NCI-H1105 treated with DMSO at 0.1 percent for 48 hours (cell line): Measurements from ENCODE around the gene IQGAP2.

Experiments used
- DNase-seq: peaks from one replicate; lab custom pipeline; 2025; lab: John Stamatoyannopoulos, UW

IQGAP2 gene

DNA sequence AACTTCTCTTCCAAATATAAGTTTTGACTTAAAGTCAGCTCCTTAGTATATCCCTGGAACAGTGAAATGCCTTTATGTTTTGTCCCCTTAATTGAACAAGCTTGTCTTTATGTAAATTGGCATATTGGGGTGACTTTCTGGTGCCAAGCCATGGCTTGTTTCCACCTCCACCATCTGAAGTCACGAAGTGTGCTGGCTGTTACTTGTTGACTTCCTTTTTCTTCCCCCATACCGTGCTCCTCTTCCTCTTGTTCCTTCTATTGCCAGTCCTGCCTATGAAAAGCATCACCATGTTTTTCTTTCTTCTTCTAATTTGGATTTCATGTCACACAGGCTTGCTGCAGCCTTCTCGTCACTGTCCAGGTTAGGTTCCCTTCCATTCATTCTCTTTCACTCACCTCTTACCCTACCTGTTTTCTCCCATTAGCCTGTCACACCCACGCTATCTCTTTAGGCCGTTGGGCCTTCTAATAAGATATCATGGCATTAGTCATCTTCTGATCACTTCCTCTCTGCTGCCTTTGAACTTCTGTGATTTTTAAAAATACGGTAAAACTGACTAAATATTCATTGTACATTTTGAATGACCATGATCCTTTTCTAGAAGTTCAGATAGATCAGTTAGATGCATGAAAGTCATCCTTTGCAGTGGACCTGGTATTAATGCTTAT, 48.1 kb downstream of the IQGAP2 start:
- no peak for DNase-seq

GRCh38 chr5:76455531-76456133, 52.5 kb downstream of the IQGAP2 start:
- DNase-seq: no peak

GRCh38 chr5:76456258-76456657, 53.2 kb downstream of the IQGAP2 start:
- DNase-seq: no peak

- no peak for DNase-seq
Measured at GRCh38 chr5:76457674-76458485, 54.8 kb downstream of the IQGAP2 start.

DNA sequence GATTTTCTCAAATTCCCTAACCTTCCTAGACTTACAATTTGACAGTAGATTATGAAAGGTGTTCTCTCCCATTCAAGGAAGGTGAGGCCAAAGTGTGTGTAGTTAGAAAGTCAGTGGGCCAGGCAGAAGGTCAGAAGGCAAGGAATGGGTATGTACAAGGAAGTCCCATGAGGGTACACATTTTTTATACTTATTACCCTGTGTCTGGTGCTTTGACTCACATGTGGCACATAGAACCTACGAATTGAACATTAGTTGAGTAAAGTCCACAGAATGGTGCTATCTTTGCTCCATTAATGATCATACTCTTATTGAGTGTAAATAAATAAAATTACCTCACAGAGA, 55.4 kb downstream of the IQGAP2 start:
- DNase-seq: no peak

GRCh38 chr5:76460104-76460503, 57.0 kb downstream of the IQGAP2 start:
- DNase-seq: no peak

- DNase-seq: no peak
Measured at GRCh38 chr5:76462097-76462667, 59.1 kb downstream of the IQGAP2 start.

- DNase-seq: no peak
Measured at GRCh38 chr5:76467216-76467615, 64.1 kb downstream of the IQGAP2 start.

DNA sequence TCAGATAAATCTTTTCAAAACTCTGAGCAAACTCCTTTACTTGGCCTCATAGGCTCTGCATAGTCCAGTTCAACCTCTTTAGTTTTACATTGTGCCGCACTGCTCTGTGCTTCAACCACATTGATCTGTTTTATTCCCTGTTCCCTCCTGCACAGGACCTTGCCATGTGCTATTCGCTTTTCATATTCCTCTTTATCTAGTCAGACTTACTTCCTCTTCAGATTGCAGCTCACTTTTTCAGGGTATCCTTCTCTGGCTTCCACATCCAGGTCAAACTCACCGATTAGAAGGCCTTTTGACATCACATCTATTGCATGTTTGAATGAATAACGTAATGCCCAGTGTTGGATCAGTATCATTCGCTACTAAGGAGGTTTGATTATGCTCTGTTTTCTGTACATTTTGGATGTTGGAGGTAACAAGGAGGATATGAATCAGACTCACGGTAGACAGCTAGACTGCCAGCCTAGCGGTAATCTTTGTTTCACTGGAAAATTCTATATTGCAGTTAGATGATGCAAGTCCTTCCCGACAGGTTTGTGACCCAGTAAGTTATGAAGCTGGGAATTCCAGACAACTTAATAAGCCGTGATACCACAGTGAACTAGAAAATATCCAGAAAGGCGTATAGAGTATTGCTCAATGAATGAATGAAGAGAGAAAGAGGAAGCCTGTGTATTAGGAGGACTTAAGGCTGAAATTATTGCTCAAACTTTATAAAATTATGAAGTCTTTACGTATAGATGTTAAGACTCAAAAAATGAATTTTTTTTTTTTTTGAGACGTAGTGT, 65.7 kb downstream of the IQGAP2 start:
- DNase-seq: no peak

DNA sequence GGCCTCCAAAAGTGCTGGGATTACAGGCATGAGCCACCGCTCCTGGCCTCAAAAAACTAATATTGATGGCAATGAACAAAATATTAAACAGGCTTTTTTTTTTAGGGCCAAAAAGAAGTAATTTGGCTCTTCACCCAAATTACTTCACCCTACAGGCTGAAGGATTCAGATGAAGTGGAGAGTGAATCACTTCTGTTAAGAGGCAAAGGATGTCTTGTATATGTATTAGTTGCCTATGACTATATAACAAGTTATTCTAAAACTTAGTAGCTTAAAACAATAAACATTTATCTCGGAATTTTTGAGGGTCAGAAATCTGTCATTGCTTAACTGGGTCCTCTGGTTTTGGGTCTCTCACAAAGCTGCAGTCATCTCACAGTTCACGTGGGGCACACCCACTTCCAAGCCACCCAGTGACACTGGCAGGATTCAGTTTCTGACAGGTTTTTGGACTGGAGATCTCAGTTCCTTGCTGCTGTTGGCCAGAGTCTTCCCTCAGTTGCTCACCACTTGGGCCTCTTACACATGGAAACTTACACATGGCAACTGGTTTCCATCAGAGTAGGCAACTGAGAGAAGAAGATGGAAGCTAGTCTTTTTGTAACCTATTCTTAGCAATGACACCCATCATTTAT, 66.7 kb downstream of the IQGAP2 start:
- no peak for DNase-seq

GRCh38 chr5:76470976-76471375, 67.9 kb downstream of the IQGAP2 start:
- no peak for DNase-seq

DNA sequence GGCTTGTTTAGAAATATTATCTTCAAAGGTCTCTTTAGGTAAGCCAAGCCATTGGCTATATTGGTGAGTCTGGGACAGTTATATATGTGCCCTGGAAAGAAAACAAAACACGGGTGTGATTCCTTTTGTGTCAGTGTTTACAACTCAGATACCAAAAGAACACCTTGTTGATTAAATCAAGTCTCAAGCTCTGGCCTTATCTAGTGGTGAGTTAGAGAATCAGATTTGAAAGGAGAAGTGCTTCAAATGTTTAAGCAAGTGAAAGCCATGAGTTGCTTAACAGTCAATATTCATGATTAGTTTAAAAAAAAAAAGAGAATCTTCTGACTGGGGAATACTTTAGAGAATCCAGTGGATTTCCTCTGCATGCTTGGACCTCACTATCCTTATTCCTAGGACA, 68.3 kb downstream of the IQGAP2 start:
- DNase-seq: no peak

DNA sequence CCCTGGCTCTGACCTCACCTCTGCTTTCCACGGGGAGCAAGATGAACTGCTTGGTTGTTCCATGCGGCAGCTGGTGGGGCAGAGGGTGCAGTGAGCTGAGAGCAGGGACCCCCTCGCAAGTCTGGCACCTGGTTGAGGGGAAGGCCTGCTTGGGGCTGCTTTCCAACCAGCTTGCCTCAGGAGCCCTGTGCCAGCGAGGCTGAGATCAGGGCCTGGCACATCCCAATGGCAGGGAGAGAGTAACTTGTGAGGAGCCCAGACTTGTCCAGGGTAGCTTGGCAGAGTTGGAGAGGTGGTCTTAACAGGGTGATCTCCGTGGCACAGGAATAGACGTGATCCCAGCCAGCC, 68.9 kb downstream of the IQGAP2 start:
- no peak for DNase-seq

DNA sequence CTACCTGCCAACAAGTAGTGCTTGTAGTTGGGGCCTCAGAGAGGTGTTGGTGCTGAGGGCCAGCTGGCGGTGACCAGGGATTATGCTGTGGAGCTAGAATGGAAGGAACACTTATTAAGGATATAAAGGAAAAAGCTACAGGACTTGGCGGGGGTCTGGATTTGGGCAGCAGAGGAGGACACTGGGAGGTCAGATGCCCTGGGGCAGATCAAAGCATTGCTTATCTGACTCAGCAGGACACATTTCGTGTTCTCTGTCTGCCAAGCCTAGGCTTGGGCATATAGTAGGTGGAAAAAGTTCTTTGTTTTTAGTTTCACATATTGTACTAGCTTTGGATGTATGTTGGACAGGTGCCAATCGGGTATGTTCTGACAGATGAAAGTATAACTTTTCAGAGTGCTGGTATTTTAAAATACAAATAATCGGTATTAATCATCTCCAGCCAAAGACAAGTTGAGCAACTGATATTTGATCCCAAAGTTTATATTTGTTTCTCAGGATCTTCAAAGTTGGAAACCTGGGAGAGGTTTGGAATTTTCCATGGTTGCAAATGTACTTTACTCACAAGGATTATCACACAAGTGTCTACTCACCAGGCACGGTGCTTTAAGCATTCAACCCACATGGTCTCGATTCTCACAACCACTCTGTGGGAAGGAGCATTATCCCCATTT, 69.4 kb downstream of the IQGAP2 start:
- DNase-seq: no peak

DNA sequence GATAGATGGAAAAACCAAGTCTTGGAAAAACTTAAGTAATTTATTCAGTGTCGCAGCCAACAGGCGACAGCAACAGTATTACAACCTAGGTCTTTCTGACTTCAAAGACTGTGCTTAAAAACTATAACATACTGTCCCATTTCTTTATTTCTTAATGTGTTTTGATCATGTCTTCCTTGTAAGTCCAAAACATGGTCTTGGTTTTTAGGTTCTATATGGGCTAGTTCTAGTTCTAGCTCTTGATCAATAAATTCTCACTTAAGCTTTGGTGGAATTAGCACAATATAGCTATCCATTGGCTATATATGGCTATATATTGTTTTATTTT, 69.9 kb downstream of the IQGAP2 start:
- no peak for DNase-seq

DNA sequence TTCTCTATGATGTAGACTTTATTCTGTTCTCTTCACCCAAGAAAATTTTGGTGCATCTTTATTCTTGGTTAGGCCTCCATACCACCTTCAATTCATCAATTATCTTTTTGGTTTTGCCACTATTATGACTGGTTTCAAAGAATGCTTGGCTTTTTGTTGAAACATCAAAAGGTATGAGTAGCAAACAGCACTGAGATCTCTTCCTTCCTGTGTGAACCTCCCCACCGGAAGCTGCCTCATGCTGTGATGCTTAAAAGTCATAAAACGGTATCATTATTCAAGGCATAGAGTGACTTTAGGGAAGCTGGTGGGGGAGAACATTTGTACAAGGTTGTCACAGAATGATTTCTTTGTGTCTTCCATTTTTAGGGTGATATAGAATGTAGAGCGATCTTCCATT, 70.6 kb downstream of the IQGAP2 start:
- DNase-seq: no peak

DNA sequence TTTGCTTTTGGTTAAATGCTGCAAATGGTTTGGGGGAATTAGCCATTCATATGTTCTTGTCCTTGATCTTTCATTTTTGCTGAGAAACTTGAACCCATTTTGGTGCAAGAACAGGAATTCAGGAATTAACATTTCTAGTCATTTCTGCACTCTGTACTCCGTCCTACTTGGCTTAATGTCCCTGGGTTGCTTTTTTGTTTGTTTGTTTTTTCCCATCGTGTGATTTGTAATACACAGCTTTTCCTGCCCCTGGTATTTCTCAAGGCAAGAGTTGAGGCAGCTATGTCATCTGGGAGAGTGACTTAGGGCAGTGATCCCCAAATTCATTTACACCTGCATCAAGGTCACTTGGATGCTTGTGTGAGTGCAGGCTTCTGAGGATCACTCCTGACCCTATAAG, 71.3 kb downstream of the IQGAP2 start:
- DNase-seq: no peak

DNA sequence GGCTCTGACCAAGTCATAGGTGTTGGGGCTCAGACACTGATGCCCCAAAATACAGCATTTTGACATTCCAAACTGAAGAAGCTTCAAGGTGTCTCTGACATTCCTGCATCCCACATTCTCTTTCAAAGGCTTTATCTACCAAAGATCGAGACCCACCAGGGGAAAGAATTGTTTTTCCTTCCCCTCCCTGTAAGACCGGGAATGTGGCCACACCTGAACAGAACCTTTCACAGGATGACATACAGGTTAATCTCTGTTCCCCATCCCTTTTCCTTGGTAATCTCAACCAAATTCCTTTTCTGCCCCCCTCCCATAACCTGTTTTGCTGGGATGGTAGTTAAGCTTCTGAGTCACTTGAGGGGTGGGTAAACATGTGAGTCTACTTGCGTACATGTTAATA, 72.3 kb downstream of the IQGAP2 start:
- no peak for DNase-seq

DNA sequence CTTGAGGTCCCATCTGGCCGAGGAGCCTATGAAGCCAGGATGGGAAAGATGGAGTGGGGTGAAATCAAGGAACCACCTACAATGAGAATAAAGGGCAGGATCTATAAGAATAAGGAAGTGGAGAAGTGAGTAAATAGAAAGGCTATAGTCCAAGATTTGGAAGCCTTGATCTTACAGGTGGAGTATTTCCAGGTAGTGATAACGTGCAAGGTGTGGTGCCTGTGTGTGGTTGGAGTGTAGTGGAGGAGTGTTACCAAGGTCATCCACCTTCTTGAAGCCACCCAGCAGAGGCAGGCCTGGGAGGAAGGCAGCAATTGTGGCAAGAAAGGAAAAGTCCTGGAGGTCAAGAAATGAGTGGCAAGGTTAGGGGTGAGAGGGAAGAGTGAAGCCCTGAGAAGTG, 72.9 kb downstream of the IQGAP2 start:
- no peak for DNase-seq

DNA sequence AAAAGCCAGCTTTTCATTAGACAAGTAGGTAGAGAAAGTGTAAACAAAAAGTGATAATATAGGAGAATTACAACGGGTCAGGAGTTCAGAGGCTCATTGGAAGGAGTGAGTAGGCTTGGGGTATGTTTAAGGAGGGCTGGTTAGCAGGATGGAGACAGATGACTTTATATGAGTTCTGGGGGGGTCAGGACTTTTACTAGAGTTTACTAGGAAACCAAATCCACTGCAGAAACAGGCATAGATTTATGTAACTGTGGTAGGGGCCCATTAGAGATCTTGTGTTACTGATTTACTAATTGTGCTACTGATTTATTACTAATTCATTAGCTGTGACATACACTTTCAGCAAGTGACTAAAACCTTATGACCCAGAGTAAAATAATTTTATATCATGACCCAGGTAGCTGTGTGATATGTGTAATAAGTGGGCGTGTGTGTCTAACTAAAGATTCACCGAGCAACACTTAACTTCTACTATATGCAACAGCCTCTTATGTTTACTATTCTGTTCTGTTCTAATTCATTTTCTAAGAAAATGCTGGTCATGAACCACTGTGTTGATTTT, 73.5 kb downstream of the IQGAP2 start:
- no peak for DNase-seq

DNA sequence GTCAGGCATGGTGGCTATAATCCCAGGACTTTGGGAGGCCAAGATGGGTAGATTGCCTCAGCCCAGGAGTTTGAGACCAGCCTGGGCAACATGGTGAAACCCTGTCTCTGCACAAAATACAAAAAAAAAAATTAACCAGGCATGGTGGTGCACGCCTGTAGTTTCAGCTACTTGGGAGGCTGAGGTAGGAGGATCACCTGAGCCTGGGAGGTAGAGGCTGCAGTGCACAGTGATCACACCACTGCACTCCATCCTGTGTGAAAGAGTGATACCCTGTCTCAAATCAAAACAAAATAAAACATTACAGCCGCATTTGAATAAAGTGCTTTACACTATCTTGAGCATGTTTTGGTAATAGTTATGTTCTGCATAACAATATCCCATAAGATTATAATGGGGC, 74.0 kb downstream of the IQGAP2 start:
- DNase-seq: no peak
